Measurements from ENCODE around the gene FREM2.

FREM2 gene

DNA sequence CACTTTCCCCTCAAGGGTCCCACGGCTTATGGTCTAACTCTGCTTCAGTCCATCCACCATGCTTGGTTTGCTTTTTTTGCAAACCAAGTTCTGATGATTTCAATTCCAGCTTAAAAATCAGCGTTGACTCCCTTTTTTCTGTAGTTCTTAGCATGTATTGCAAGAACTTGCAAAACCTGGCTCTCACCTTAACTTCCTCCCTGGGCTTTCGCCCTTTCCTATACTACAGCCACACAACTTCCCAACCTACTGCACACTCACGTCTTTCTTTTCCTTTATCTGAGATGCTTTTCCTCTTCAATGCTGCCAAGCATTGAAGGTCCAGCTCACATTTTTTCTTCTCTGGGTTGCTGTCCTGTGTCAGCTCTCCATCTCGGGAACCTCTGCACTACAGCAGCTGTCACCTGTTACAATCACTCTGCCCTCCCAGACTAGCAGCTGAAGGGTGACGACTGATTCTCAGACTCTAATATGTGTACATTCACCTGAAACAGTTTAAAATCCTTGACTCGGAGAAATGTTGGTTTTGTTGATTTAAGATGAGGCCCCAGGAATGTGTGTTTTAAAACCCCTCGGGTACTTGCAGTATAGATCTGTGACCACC is 143.7 kb downstream of the FREM2 start:
- DNase-seq = no peak

- no peak for DNase-seq
These were observed 157.7 kb downstream of the FREM2 start for GRCh38 chr13:38844581-38844980.

GRCh38 chr13:38848360-38848759 is 161.5 kb downstream of the FREM2 start:
- no peak for DNase-seq

GRCh38 chr13:38849315-38849714 is 162.4 kb downstream of the FREM2 start:
- peak in 1 of 2 experiments; percentile 20 for DNase-seq

GRCh38 chr13:38850868-38851626 is 164.2 kb downstream of the FREM2 start:
- peak in 1 of 2 experiments; percentile 43 for DNase-seq

- DNase-seq = peak in 1 of 2 experiments; percentile 38
These were observed 167.3 kb downstream of the FREM2 start for GRCh38 chr13:38854226-38854625.

DNA sequence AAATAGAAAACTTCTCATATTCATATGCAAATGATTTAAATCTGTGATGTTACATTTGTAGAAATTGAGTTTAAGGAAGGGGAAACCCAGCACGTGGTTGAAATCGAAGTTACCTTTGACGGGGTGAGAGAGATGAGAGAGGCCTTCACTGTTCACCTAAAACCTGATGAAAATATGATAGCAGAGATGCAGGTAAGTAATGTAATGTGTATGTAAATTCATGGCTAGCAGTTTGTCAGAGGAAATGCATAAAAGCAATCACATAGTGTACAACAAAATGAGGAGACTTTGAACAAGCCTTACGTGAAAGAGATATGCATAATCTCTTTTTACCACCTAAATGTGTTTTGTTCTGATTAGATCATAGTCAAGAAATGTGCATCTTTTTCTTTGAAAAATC is 169.2 kb downstream of the FREM2 start:
- no peak for DNase-seq

GRCh38 chr13:38862443-38862842 is 175.6 kb downstream of the FREM2 start:
- no peak for DNase-seq

GRCh38 chr13:38863536-38863935 is 176.7 kb downstream of the FREM2 start:
- no peak for DNase-seq

- DNase-seq = no peak
These were observed 179.8 kb downstream of the FREM2 start for GRCh38 chr13:38866649-38867048.

DNA sequence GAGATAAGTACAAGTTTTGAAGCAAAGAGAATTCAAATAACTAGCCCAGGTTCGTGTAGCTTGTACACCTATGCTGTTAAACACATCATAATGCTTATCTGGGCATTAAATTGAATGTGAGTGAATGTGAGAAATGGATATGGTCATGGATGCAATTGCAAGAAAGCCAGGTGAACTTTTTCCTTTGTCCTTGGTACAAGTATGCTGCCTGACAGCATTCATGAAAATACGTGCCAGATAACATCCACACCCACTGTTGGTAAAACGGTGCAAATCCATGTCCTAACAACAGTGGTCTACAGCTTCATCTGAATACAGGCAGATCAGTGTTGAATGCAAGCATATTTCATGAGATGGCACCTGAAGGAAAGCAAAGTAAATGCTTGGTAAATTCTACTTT is 181.5 kb downstream of the FREM2 start:
- no peak for DNase-seq

GRCh38 chr13:38868870-38869269 is 182.0 kb downstream of the FREM2 start:
- no peak for DNase-seq

DNA sequence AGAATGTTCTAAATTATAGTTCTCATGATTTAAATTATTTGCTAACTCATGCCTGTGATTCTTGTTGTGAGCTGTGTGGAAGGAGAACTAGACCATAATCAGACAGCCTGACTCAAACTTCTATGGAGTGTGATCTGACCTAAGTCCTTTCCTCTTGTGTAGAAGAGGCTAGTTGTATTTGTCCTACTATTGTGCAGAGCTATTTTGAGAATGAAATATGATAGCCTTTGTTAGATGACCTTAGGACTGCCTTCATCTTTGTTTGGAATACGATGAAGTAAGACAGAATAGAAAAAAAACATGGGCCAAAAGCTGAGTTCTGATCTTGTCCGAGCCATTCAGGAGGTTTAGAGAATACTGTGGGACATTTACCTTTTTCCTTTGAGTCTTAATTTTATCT is 184.4 kb downstream of the FREM2 start:
- DNase-seq = no peak

DNA sequence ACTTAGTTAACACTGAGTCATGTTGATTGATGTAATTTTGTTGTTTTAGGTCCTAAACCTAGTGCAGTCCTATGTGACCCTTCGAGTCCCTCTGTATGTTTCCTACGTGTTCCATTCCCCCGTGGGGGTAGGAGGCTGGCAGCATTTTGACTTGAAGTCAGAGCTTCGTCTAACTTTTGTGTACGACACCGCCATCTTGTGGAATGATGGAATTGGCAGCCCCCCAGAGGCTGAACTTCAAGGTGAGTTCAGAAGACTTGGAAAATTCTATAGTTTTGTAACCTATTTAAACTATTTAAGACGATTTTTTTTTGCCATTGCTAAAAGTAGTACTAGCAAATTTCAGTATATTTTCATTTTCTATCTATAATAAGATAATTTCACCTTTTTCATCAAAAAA is 185.8 kb downstream of the FREM2 start:
- DNase-seq = peak; percentile 59 to 73

- DNase-seq = no peak
These were observed 188.5 kb downstream of the FREM2 start for GRCh38 chr13:38875186-38875875.

DNA sequence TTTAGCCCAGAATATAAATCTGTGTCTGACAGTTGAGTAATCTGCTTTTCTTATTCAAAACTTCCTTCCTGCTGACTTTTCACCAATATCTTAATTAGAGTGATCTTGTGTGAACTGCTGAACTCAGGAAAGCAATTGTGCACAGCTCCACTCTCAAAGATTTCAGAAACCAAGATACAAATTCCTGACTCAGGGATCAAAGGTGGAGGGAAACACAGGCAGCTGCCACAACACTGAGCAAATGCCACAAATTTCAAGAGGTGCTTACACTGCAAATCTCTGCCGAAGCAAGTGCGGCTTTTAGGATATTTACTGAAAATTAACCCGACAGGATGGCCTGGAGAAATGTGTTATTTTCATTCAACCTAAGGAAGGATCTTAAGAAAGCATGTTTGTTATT is 192.4 kb downstream of the FREM2 start:
- DNase-seq = no peak

DNA sequence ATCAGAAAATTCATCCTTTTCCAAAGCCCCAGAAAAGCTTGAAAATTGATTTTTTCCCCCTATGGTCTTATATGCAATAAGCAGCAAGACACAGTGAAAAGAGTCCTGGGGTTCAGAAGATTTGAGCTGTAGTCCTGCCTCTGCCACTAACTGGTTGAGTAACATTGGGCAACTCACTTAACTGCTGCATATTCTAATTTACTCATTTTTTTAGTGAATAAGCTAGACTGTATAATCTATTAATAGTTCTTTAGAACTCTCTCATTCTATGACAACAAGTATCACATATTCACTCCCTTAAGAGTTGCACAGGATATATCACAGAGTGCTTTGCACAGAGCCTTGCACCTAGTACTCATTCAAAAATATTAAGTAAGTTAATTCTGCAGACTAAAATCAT is 192.9 kb downstream of the FREM2 start:
- DNase-seq = no peak

DNA sequence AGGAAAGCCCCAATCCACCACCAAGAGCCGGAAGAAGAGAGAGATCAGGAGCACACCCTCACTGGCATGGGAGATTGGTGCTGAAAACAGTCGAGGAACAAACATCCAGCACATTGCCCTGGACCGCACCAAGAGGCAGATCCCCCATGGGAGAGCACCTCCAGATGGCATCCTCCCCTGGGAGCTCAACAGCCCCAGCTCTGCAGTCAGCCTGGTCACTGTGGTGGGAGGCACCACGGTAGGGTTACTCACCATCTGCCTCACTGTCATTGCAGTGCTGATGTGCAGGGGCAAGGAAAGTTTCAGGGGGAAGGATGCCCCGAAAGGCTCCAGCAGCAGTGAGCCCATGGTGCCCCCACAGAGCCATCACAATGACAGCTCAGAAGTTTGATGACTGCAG is 193.5 kb downstream of the FREM2 start:
- DNase-seq = no peak

GRCh38 chr13:38883783-38884182 is 196.9 kb downstream of the FREM2 start:
- DNase-seq = no peak

GRCh38 chr13:38888309-38888708 is 201.4 kb downstream of the FREM2 start:
- DNase-seq = no peak

DNA sequence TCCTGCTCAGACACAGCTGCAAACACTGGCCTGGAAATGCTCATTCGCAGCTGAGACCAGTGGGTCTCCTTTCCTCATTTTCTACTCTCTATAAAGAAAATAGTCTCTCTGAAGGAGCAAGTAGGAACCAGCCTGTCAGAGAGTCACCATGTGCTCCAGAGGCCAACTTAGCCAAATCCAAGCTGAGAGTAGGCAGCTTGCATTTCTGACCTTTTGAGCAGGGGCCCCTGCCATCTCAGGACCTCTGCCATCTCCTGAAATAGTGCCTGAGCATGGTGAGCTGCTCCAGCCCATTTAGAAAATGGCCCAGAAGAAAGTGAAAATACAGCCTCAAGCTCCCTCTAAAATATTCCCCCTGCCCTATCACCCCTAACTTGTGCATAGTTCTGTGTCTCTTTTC is 208.2 kb downstream of the FREM2 start:
- no peak for DNase-seq

DNA sequence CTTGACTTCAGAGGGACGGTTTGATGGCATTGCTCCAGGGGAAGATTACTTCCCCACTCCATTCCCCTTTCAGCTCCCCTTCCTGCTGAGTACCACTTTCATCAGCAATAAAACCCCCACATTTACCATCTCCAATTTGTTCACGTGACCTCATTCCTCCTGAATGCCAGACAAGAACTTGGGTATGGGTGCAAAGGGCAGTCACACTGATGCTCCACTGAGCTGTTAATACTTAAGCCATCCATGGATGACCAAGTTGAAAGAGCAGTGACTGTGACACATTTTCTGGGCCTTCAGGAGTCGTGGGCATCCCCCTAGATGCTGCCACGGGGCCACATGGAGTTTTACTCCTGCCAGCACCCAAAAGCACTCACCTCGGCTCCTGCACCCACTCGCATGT is 210.6 kb downstream of the FREM2 start:
- no peak for DNase-seq

DNA sequence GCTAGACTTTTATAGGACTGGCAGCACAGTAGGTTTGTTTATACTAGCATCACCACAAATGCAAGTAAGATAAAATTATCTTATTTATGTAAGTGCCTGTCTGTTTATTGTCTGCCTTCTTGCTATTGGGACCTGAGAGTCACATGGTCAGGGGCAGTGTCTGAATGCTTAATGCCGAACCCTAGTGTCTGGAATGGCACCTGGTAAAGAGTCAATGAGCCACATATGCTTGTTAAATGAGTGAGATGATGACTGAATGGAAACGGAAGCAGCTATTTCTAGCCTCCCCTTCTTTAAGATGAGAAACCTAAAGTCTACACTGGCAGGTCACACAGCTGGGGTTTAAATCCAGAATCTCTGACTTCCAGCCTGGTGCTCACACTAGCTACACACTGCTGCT is 211.6 kb downstream of the FREM2 start:
- no peak for DNase-seq

- DNase-seq = no peak
These were observed 212.7 kb downstream of the FREM2 start for GRCh38 chr13:38899571-38899970.

Measured in NCI-H446 (cell line).